B cell (primary cell): ENCODE measurements around the gene PLD4.

Experiments
- EZH2 ChIP-seq: IDR thresholded peaks from 2 replicates; pipeline ENCODE4 v1.6.1; 2012; ENCODE audit warnings: borderline replicate concordance, low read depth, mild to moderate bottlenecking, moderate library complexity, low read length; ENCODE audit not compliant: insufficient read depth, poor library complexity, severe bottlenecking
- TF ChIP-seq, protein P1 (sequence below): fragments of 200-600 bp; IDR thresholded peaks from one replicate; pipeline ENCODE4 v1.8.0; 2022; ENCODE audit warnings: antibody characterized with exemption, mild to moderate bottlenecking

DNA sequence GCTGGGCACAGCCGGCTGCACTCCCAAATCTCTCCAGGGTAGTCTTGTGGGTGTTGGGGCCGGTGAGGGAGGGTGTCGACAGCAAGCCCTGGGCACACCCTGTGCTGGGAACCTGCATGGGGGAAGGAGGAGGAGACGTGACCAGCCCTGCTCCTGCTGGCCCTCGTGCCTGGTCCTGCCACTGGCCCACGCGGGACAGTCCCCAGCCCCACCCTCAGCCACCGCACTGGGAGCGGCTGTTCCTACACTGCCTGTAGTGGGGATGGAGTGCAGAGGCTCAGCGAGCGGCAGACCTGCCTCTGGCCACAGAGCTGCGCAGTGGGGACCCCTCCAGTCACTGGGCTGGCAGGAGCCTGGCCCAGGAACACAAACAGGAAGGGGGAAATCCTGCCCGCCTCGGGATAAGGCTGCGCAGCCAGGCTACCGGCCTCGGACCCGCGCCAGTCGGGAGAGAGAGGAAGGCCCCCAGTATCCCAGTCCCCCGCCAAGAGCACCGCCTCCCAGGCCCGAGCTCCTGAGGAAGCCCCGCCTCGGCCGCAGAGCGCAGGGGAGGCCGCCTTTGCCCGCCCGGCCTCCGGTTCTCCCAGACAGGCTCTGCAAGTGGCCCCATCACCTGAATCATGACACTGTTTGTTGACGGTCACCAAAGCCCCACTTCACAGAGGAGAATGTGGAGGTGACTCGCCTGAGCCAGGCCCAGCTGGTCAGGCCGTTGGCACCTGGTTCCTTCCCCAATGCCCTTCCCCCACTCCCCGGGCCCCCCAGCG, 42.9 kb downstream of the PLD4 start:
- TF ChIP-seq, protein P1, sequence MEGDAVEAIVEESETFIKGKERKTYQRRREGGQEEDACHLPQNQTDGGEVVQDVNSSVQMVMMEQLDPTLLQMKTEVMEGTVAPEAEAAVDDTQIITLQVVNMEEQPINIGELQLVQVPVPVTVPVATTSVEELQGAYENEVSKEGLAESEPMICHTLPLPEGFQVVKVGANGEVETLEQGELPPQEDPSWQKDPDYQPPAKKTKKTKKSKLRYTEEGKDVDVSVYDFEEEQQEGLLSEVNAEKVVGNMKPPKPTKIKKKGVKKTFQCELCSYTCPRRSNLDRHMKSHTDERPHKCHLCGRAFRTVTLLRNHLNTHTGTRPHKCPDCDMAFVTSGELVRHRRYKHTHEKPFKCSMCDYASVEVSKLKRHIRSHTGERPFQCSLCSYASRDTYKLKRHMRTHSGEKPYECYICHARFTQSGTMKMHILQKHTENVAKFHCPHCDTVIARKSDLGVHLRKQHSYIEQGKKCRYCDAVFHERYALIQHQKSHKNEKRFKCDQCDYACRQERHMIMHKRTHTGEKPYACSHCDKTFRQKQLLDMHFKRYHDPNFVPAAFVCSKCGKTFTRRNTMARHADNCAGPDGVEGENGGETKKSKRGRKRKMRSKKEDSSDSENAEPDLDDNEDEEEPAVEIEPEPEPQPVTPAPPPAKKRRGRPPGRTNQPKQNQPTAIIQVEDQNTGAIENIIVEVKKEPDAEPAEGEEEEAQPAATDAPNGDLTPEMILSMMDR: no peak
- TF ChIP-seq EZH2: no peak
